ENCODE results near the gene ZNF423.

DNA sequence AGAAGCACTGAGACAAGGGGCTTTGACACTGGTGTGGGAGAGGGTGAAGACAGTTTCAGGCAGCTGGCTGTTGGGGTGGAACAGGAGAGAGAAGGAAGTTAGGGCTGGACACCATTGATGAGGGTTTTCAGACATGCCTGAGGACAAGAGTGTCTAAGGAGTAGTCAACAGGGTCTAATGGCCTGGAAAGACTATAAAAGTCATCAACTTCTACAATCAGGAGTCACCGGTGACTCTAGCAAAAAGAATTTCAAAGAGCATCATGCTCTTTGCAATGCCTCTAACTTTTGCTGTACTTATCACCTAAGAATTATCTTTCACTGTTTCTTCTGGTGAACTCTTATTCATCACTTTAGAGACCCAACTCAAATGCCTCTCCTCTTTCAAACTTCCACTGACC, 268.4 kb downstream of the ZNF423 start:
- no peak for TF ChIP-seq POLR2AphosphoS5 (IDR thresholded peaks at IDR 0.05; ENCODE audit: low read depth, low read length)
- TF ChIP-seq, protein P1, sequence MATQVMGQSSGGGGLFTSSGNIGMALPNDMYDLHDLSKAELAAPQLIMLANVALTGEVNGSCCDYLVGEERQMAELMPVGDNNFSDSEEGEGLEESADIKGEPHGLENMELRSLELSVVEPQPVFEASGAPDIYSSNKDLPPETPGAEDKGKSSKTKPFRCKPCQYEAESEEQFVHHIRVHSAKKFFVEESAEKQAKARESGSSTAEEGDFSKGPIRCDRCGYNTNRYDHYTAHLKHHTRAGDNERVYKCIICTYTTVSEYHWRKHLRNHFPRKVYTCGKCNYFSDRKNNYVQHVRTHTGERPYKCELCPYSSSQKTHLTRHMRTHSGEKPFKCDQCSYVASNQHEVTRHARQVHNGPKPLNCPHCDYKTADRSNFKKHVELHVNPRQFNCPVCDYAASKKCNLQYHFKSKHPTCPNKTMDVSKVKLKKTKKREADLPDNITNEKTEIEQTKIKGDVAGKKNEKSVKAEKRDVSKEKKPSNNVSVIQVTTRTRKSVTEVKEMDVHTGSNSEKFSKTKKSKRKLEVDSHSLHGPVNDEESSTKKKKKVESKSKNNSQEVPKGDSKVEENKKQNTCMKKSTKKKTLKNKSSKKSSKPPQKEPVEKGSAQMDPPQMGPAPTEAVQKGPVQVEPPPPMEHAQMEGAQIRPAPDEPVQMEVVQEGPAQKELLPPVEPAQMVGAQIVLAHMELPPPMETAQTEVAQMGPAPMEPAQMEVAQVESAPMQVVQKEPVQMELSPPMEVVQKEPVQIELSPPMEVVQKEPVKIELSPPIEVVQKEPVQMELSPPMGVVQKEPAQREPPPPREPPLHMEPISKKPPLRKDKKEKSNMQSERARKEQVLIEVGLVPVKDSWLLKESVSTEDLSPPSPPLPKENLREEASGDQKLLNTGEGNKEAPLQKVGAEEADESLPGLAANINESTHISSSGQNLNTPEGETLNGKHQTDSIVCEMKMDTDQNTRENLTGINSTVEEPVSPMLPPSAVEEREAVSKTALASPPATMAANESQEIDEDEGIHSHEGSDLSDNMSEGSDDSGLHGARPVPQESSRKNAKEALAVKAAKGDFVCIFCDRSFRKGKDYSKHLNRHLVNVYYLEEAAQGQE (IDR thresholded peaks at IDR 0.05; ENCODE audit: insufficient read depth in 1 of 2, low read depth in 2 of 2, low read length in 2 of 2): no peak
- TF ChIP-seq TAF1 (IDR thresholded peaks at IDR 0.05; ENCODE audit: borderline replicate concordance, insufficient read depth, low read length): no peak

All from PFSK-1 (cell line).